ENCODE data around the gene GLYATL1.

Gene GLYATL1

GRCh38 chr11:58926695-58927094 lies 12.6 kb upstream of the GLYATL1 start:
- DNase-seq (ENCODE audit: low read depth), result no peak

- no peak for DNase-seq (ENCODE audit: low read depth)
Measured at GRCh38 chr11:58927393-58928106, 11.7 kb upstream of the GLYATL1 start.

- DNase-seq (ENCODE audit: low read depth), result no peak
Measured at GRCh38 chr11:58928107-58928499, 11.2 kb upstream of the GLYATL1 start.

GRCh38 chr11:58928691-58929090 lies 10.6 kb upstream of the GLYATL1 start:
- DNase-seq (ENCODE audit: low read depth), result no peak

- DNase-seq (ENCODE audit: low read depth), result no peak
Measured at GRCh38 chr11:58930926-58931325, 8.4 kb upstream of the GLYATL1 start.

- DNase-seq (ENCODE audit: low read depth), result no peak
Measured at GRCh38 chr11:58933661-58934060, 5.6 kb upstream of the GLYATL1 start.

GRCh38 chr11:58934945-58935513 lies 4.3 kb upstream of the GLYATL1 start:
- no peak for DNase-seq (ENCODE audit: low read depth)

- DNase-seq (ENCODE audit: low read depth), result no peak
Measured at GRCh38 chr11:58938398-58938797, 890 bp upstream of the GLYATL1 start.

GRCh38 chr11:58940028-58940427 lies 740 bp downstream of the GLYATL1 start:
- no peak for DNase-seq (ENCODE audit: low read depth)

GRCh38 chr11:58941838-58942237 lies 2.5 kb downstream of the GLYATL1 start:
- no peak for DNase-seq (ENCODE audit: low read depth)

GRCh38 chr11:58945663-58946062 lies 6.4 kb downstream of the GLYATL1 start:
- no peak for DNase-seq (ENCODE audit: low read depth)

- no peak for DNase-seq (ENCODE audit: low read depth)
Measured at GRCh38 chr11:58949184-58949583, 9.9 kb downstream of the GLYATL1 start.

GRCh38 chr11:58957922-58958321 lies 18.6 kb downstream of the GLYATL1 start:
- no peak for DNase-seq (ENCODE audit: low read depth)

- peak; percentile 1 for DNase-seq (ENCODE audit: low read depth)
Measured at GRCh38 chr11:58958500-58958899, 19.2 kb downstream of the GLYATL1 start.

GRCh38 chr11:58963551-58964104 lies 24.3 kb downstream of the GLYATL1 start:
- DNase-seq (ENCODE audit: low read depth), result no peak

GRCh38 chr11:58965246-58965985 lies 26.1 kb downstream of the GLYATL1 start:
- DNase-seq (ENCODE audit: low read depth), result no peak

GRCh38 chr11:58968251-58968711 lies 29.0 kb downstream of the GLYATL1 start:
- no peak for DNase-seq (ENCODE audit: low read depth)

- no peak for DNase-seq (ENCODE audit: low read depth)
Measured at GRCh38 chr11:58977470-58977869, 38.2 kb downstream of the GLYATL1 start.

GRCh38 chr11:58979222-58979621 lies 39.9 kb downstream of the GLYATL1 start:
- no peak for DNase-seq (ENCODE audit: low read depth)

- DNase-seq (ENCODE audit: low read depth), result no peak
Measured at GRCh38 chr11:58980159-58980843, 41.0 kb downstream of the GLYATL1 start.

GRCh38 chr11:58992489-58992888 lies 53.2 kb downstream of the GLYATL1 start:
- DNase-seq (ENCODE audit: low read depth), result no peak

GRCh38 chr11:58994171-58994570 lies 54.9 kb downstream of the GLYATL1 start:
- no peak for DNase-seq (ENCODE audit: low read depth)
